Right forelimb (tissue), 1 donor: ENCODE results near the gene AURKB.
"Not testable (repeated sequence)": the region's sequence is repeated elsewhere in the genome, so short reads cannot be mapped to it uniquely, and the experiment has no call there.

Experiments used
- DNase-seq: peaks from one replicate; pipeline ENCODE4 v3.0.0-alpha.2; 2018

Gene AURKB

GRCh38 chr17:8187517-8188262 is 22.7 kb downstream of the AURKB start:
- DNase-seq: peak; percentile 97

DNA sequence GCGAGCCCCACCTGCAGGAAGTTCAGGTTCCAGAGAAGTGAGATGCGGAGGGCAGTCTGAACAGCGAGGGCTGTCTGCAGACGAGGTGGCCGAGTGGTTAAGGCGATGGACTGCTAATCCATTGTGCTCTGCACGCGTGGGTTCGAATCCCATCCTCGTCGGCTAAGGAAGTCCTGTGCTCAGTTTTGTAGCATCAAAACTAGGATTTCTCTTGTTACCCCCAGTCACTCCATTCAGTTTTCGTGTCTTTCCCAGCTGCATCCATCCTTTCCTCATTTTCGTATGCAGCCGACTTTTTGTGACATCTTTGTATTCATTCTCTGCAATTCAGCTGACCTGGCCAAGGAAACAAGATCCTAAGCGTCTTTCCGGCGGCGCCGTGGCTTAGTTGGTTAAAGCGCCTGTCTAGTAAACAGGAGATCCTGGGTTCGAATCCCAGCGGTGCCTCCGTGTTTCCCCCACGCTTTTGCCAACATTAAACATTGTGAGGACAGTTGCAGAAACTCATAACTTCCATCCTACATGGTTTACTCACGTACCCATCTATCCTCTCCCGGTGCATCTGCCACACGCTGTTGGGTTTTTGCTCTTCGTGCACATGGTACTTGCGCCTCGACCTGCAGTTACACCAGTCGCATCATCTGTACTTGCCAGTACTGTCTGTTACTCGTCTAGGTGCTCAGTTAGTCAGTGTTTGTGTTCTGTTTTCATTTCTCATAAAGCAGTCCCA is 23.4 kb downstream of the AURKB start:
- peak; percentile 99 for DNase-seq

DNA sequence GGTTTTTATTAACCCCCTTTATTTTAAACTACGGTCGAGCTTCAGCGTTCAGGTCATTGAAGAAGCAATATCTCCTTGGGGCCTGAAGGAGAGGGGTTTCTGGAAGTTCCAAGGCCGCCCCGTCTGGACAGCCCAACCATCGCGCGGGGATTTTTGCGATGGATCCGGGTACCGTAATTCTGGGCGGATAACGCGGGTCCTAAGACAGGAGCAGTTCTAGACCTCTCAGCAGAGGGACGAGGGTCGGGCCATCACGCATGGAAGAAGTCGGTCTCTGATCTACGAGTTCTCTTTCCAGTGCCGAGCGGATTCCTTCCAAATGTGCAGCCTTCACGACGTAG is 24.0 kb downstream of the AURKB start:
- no peak for DNase-seq

DNA sequence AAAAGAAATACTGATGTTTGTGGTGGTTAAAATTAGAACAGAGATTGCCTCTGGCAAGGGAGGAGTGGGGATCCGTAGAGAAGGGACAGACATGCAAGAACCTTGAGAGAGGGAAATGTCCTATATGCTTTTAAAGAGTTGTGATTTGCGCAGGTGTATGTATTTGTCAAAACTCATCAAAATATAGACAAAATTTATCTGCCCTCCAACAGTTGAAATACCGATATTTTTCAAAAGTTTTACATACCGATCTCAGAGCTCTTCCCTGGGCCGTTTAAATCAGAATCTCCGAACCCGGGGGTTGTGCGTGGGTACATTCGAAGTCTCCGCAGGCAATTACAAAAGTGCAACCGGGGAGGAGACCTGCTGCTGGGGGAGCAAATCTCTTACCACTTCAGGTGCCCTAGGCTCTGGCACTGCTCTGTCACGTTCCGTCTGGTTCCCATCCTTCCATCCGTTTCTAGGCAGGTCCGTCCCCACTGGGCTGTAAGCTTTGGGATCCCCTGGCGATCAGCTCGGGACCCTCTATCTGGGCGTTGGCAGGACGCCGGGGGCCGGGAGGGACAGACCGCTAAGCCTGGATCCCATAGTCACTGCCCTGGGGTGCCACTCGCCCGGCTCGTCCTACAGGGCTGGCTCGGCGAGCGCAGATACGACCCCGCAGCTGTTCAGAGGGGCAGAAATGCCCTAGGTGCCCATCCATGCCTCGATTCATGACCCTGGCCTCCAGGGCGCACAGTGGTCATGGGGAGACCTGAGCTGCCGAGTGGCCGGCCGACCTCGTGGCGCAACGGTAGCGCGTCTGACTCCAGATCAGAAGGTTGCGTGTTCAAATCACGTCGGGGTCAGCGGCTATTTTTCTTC is 24.6 kb downstream of the AURKB start:
- peak; percentile 99 for DNase-seq

- no peak for DNase-seq
Observed at GRCh38 chr17:8176998-8177731, 33.2 kb downstream of the AURKB start.

GRCh38 chr17:8176197-8176940 is 34.0 kb downstream of the AURKB start, which contains the start of gene TMEM107:
TSS of gene TMEM107 (minus strand) at chr17:8176380. CDS start at chr17:8176286, 94 bp downstream.
- peak; percentile 93 for DNase-seq

GRCh38 chr17:8175795-8176196 is 34.6 kb downstream of the AURKB start:
- no peak for DNase-seq

- no peak for DNase-seq
Observed at GRCh38 chr17:8173871-8174322, 36.5 kb downstream of the AURKB start.

DNA sequence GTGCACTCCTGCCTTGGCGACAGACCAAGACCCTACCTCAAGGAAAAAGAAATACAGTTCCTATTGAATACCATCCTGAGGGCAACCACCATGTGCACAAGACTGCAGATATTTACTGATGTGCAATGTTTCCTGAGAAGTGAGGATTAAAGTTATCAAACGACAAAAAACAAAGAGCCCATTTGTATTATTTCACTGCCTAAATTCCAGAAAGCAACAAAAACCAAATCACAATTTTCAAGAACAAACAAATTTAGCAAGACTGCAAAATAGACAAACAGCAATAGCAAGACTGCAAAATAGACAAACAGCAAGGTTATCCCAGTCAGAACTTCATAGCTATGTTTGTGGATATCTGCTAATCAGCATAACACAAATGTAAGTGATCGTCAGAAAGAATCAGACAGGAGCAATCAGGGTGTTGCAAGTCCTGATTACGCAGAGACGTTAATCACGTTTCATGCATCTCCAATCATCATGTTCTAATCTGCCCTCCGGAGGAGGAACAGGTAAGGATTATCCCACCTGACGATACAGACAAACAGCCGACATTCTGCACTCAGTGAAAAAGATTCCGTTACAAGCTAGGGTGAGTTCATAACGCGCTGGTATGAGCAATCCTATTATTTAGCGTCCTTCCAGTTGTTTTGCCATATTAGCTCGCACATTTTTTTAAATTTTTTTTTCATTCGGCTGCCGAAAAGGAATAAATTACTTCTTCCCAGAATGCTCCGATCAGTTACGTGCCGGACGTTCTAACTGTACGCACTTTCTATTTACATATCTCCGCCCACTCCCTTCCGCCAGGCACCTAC is 37.1 kb downstream of the AURKB start:
- peak; percentile 86 for DNase-seq

GRCh38 chr17:8170186-8170585 is 40.2 kb downstream of the AURKB start:
- DNase-seq: not testable (repeated sequence)

DNA sequence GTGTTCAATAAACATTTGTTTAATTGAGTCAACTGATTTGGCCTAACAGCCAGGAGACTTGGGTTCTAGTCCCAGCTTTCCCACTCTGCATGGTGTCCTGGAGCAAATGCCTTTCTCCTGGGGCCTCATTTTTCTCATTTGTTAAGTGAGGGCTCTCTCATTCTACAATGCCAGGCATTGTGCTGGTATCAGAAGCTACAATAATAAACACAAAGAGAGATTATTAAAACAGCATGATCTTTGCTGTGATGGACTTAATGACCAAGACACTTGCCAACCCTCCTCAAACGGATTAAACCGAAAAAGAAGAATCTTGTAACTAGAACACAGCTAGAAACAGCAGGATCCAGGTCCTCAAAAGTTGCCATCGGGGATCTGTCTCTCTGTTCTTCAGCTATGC is 42.8 kb downstream of the AURKB start:
- DNase-seq: no peak

DNA sequence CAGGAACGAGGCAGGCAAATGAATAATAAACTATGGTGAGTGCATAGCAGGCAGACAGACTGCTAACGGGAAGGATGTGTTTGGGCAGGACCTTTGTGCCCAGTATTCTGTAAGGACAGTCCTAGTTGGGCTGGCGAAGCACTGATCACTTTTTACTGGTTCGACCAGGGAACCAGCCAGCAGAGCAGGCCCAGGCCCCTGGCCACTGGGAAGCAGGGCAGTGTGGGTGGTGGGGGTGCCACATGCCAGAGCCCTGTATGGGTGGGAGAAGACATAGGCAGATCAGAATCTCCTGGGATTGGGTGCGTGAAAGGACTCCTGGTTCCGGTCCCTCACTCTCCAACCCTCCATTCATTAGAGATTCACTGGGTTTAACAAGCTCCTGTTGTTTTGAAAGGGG is 43.6 kb downstream of the AURKB start:
- DNase-seq: no peak

DNA sequence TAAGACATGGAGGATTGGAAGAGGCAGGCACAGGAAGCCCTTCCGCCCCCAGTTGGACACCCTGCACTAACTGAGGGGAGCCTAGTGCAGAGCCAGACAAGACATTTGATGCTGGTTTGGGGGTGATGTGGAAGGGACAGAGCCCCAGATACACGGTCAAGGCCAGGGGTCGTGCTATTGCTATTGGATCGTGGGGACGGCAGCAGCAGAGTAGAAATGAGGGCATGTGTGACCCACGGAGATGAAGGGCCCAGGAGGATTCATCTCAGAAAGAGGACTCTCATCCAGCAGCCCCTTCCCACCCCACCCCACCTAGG is 45.6 kb downstream of the AURKB start:
- no peak for DNase-seq

GRCh38 chr17:8163978-8164814 is 46.2 kb downstream of the AURKB start:
- DNase-seq: peak; percentile 62

GRCh38 chr17:8162997-8163977 is 47.1 kb downstream of the AURKB start:
- DNase-seq: no peak

DNA sequence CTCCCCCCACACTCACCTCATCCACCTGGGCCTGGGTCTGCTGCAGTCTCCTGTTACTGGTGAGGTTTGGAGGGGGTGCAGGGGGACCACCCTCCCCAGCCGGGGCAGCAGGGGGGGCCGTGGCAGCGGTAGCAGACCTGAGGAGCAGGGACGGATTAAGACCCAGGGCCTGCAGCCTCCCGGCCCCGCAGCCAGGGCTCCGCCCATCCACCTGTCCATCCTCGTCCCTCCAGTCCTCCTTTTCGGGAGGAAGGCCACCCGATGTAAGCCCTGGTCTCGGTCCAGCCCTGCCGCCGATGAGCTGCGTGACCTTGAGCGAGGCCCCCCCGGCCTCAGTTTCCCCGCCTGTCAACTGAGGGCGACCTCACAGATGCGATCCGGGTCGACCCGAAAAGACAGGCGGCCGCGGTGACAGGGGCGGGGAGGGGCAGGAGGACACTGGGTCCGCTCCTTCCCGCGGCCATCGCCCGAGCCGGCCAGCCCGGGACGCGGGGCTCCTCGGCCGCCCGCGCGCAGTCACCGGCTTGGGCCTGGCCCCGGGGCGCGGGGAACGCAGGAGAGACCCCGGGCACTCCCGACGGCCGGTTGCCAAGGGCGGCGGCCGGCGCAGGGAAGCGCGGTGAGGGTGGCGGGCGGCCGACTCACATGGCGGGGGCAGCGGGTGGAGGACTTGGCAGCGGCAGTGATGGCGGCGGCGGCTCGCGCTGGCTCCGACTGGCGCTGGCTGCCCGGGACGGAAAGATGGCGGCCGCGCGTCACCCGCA is 48.0 kb downstream of the AURKB start, which contains the start of gene VAMP2:
VAMP2 (minus strand) TSS at position 716 of the 764 bp plus-strand sequence; CDS start at position 647, 69 bp downstream.
- peak; percentile 89 for DNase-seq

DNA sequence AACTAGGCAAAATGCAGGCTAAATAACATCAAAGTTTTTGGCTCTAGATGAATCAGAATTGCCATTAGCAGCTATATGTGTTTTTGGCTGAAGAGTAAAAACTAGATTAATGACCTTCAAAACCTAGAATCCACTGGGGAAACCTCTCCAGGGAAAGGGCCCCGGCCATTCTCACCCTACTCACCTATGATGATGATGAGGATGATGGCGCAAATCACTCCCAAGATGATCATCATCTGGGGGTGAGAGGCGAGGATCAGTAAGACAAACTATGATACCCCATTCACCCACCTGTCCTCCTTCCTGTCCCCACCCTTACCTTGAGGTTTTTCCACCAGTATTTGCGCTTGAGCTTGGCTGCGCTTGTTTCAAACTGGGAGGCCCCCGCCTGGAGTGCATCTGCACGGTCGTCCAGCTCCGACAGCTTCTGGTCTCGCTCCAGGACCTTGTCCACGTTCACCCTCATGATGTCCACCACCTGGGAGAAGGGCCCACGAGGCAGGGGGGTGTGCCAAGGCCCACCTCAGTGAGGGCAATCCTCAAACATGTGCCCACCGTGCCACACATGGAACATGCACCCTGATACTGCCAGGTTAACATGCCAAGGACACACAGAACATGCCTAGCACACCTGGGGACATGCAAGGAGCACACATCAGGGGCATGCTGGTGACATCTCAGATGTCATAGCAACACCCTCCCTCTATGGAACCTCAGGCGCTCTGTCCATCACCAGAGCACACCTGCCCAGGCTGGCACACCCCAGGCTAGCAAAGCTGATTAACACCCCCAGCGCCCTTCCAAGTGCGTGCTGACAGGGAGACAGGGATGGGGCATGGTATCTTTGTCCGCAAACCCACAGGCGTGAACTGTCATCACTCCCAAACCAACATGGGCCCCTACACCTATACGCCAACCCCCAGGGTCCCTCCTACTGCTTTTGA is 48.8 kb downstream of the AURKB start:
- peak; percentile 45 for DNase-seq
